ENCODE measurements around the gene SPTBN4.
A peak's percentile ranks its signal among the peaks of the same experiment; 100 is the strongest.
"Not testable (repeated sequence)": the region's sequence is repeated elsewhere in the genome, so short reads cannot be mapped to it uniquely, and the experiment has no call there.

Gene SPTBN4

GRCh38 chr19:40530091-40530901 is 63.5 kb downstream of the SPTBN4 start:
- DNase-seq (ENCODE audit: low read depth) = no peak

GRCh38 chr19:40533508-40533907 is 66.7 kb downstream of the SPTBN4 start:
- DNase-seq (ENCODE audit: low read depth) = no peak

- no peak for DNase-seq (ENCODE audit: low read depth)
These were observed 67.3 kb downstream of the SPTBN4 start for GRCh38 chr19:40534148-40534547.

GRCh38 chr19:40539070-40539469 is 72.3 kb downstream of the SPTBN4 start:
- DNase-seq (ENCODE audit: low read depth) = no peak

GRCh38 chr19:40542202-40542859 is 75.5 kb downstream of the SPTBN4 start:
- no peak for DNase-seq (ENCODE audit: low read depth)

GRCh38 chr19:40543029-40543597 is 76.3 kb downstream of the SPTBN4 start:
- no peak for DNase-seq (ENCODE audit: low read depth)

- DNase-seq (ENCODE audit: low read depth) = not testable (repeated sequence)
These were observed 79.5 kb downstream of the SPTBN4 start for GRCh38 chr19:40546153-40546841.

- not testable (repeated sequence) for DNase-seq (ENCODE audit: low read depth)
These were observed 80.4 kb downstream of the SPTBN4 start for GRCh38 chr19:40547190-40547589.

- DNase-seq (ENCODE audit: low read depth) = no peak
These were observed 81.0 kb downstream of the SPTBN4 start for GRCh38 chr19:40547836-40548235.

- DNase-seq (ENCODE audit: low read depth) = peak; percentile 46
These were observed 82.4 kb downstream of the SPTBN4 start for GRCh38 chr19:40549007-40549708.

- no peak for DNase-seq (ENCODE audit: low read depth)
These were observed 84.2 kb downstream of the SPTBN4 start for GRCh38 chr19:40550951-40551350.

GRCh38 chr19:40552848-40553247 is 86.0 kb downstream of the SPTBN4 start:
- no peak for DNase-seq (ENCODE audit: low read depth)

GRCh38 chr19:40553885-40554857 is 87.4 kb downstream of the SPTBN4 start:
- no peak for DNase-seq (ENCODE audit: low read depth)

- DNase-seq (ENCODE audit: low read depth) = no peak
These were observed 89.3 kb downstream of the SPTBN4 start for GRCh38 chr19:40555978-40556689.

- DNase-seq (ENCODE audit: low read depth) = no peak
These were observed 90.2 kb downstream of the SPTBN4 start for GRCh38 chr19:40556953-40557530.

- no peak for DNase-seq (ENCODE audit: low read depth)
These were observed 92.6 kb downstream of the SPTBN4 start for GRCh38 chr19:40559394-40559793.

GRCh38 chr19:40560092-40560507 is 93.3 kb downstream of the SPTBN4 start:
- no peak for DNase-seq (ENCODE audit: low read depth)

- DNase-seq (ENCODE audit: low read depth) = no peak
These were observed 95.1 kb downstream of the SPTBN4 start for GRCh38 chr19:40561947-40562346.

- DNase-seq (ENCODE audit: low read depth) = not testable (repeated sequence)
These were observed 97.7 kb downstream of the SPTBN4 start for GRCh38 chr19:40564535-40564934.

- DNase-seq (ENCODE audit: low read depth) = no peak
These were observed 98.6 kb downstream of the SPTBN4 start for GRCh38 chr19:40565355-40565754.

Data from stimulated activated CD8-positive, alpha-beta memory T cell treated with anti-CD3 and anti-CD28 coated beads, Interleukin-12 subunit alpha, Interleukin-12 subunit beta, amount 100 ng/mL, for 1 hour (primary cell).